Tibial artery (tissue), 4 donors: ENCODE measurements around the gene WTIP.
A peak's percentile ranks its signal among the peaks of the same experiment; 100 is the strongest.
"Not testable (repeated sequence)": the region's sequence is repeated elsewhere in the genome, so short reads cannot be mapped to it uniquely, and the experiment has no call there.

ENCODE experiments used
- DNase-seq, 2 donors: peaks; one replicate each; pipeline ENCODE4 v3.0.0-alpha.2; 2019
- H3K27ac ChIP-seq, 2 donors: fragments of 200-600 bp; sonication (generic) in 1 of 2; 1 replicate in 1 of 2; 2 replicates in 1 of 2; pipeline ENCODE4 v1.5.1; 2018 to 2019; ENCODE audit warnings: mild to moderate bottlenecking in 1 of 2
- H3K27me3 ChIP-seq, 2 donors: fragments of 200-600 bp; sonication (generic) in 1 of 2; one replicate each; pipeline versions ENCODE4 v1.5.1 to v1.6.0; 2016 to 2019
- H3K36me3 ChIP-seq, 3 donors: fragments of 200-600 bp; sonication (generic) in 2 of 3; one replicate each; pipeline ENCODE4 v1.5.1; 2016 to 2019; ENCODE audit warnings: mild to moderate bottlenecking in 2 of 3
- H3K4me1 ChIP-seq, 4 donors: fragments of 200-600 bp; sonication (generic) in 2 of 4; 1 replicate in 3 of 4; 2 replicates in 1 of 4; pipeline ENCODE4 v1.5.1; 2016 to 2019
- H3K4me3 ChIP-seq, 2 donors: fragments of 200-600 bp; sonication (generic) in 1 of 2; 1 replicate in 1 of 2; 2 replicates in 1 of 2; pipeline ENCODE4 v1.5.1; 2018 to 2019; ENCODE audit warnings: mild to moderate bottlenecking in 2 of 2
- H3K9me3 ChIP-seq, 3 donors: fragments of 200-600 bp; sonication (generic) in 1 of 3; one replicate each; pipeline ENCODE4 v1.5.1; 2016 to 2019
- intact Hi-C: fragments of 100-400 bp; cut with DNase I; formaldehyde crosslinking; loops from one replicate; pipeline ENCODE4 v1.15.0; 2023; ENCODE audit warnings: low total_unique reads
- TF ChIP-seq, protein P1 (sequence below), 2 experiments: fragments of 200-600 bp in 1 of 2; fragments of 450-650 bp in 1 of 2; IDR thresholded peaks; one replicate each; pipeline ENCODE4 v1.5.1; 2017 to 2019; ENCODE audit warnings: antibody characterized with exemption in 2 of 2, mild to moderate bottlenecking in 1 of 2, moderate library complexity in 1 of 2

WTIP gene

DNA sequence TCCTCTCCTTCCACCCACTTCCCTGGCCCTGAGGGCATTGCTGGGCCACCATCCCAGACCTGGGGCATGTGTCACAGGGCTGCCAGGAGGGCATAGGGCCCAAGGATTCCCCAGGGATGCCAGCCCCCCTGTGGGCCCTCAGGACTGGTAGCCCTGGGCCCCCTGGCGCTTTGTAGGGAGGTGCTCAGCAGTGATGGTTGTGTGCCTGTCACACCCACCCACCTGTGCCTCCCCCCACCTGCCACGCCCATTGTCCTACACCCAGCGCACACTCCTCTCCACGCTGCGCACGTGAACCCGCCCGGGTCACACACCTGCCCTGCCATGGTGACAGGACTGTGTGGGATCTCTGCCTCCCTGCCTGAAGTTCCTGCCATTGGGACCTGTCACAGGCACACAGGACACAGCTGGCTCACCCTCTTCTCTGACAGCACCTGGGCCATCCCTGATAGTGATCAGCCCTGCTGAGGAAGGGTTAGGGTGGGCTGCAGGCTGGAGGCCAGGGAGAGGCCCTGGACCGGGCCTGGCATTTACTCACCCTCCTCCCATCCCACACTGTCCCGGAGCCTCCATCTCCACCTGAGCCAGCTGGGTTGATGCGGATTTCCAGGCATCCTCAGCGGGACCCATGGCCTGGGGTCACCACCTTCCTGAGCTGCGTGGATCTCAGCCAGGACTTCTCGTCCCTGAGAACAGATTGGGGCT is 23.9 kb downstream of the WTIP start:
- TF ChIP-seq, protein P1, sequence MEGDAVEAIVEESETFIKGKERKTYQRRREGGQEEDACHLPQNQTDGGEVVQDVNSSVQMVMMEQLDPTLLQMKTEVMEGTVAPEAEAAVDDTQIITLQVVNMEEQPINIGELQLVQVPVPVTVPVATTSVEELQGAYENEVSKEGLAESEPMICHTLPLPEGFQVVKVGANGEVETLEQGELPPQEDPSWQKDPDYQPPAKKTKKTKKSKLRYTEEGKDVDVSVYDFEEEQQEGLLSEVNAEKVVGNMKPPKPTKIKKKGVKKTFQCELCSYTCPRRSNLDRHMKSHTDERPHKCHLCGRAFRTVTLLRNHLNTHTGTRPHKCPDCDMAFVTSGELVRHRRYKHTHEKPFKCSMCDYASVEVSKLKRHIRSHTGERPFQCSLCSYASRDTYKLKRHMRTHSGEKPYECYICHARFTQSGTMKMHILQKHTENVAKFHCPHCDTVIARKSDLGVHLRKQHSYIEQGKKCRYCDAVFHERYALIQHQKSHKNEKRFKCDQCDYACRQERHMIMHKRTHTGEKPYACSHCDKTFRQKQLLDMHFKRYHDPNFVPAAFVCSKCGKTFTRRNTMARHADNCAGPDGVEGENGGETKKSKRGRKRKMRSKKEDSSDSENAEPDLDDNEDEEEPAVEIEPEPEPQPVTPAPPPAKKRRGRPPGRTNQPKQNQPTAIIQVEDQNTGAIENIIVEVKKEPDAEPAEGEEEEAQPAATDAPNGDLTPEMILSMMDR (IDR thresholded peaks at IDR 0.05) = no peak

DNA sequence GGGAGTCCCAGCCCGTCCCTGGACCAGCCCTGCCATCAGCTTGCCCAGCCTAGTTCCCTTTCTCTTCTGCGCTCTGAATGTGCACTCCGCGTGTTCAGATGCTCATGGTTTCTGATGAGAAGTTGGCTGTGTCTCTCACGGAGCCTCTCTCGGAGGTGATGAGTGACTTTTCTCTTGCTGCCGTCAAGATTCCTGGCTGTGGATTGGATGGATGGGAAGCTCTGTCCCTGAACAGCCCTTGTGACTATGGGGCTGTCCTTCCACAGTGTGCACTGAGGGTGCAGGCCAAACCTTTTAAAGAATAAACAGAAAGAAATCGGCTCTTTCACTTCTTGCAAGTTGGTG is 24.4 kb downstream of the WTIP start:
- Histone ChIP-seq H3K4me3 (no peak overlapping the region), H3K36me3 (no peaks in the 10 kb centered on the region), H3K4me1 (peaks cover 0 to 31% (median 10%) of the 10 kb centered on the region in 4 donors), H3K9me3 (no peaks in the 10 kb centered on the region), H3K27ac (no peak overlapping the region), H3K27me3 (no peaks in the 10 kb centered on the region)
- DNase-seq = no peak
- intact Hi-C loops = no loop called here
- TF ChIP-seq, protein P1 (IDR thresholded peaks at IDR 0.05) = no peak

More for the DNA sequence above, 23.9 kb downstream of the WTIP start:
- H3K4me3 ChIP-seq = no peak overlapping the region
- H3K27ac ChIP-seq = peak overlapping the region in 1 of 2 donors; percentile 52
- H3K4me1 ChIP-seq = peaks cover 0 to 37% (median 13%) of the 10 kb centered on the region in 4 donors
- H3K9me3 ChIP-seq = no peaks in the 10 kb centered on the region
- peaks cover 0 to 3% (median 0%) of the 10 kb centered on the region in 3 donors for H3K36me3 ChIP-seq
- intact Hi-C loops = no loop called here
- no peaks in the 10 kb centered on the region for H3K27me3 ChIP-seq
- DNase-seq = peak in 1 of 2 donors; percentile 64

DNA sequence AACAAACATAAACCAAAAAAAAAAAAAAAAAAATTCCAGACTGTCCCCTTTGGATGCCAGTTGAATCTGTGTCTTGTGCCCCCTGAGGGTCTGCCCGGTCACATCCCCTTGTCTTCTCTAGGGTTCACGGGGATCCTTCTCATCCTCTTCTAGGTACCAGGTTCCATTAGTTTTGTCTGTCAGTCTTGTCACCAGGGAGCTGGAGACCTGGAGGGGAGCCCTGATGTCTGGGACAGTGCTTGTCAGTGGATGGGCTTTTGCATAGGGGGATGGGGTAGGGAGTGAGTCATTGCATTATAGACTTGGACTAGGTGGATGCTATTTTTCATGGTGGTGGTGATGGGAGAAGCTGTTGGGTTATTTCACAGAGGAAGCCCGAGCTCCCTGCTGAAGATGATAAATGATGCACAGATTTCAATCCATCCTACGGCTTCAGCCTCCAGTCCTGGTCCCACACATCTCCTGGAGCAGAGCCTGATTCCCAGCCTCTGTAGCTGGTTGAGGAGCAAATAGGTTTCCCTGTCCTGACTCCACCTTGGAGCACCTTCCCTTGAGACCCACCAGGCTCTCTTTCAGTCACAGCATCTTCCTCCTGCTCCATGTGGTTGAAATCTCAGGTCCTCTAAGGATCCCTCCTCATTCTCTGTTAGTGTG is 26.0 kb downstream of the WTIP start:
- Histone ChIP-seq H3K4me3 (no peak overlapping the region), H3K27me3 (no peaks in the 10 kb centered on the region), H3K4me1 (peaks cover 0 to 24% (median 5%) of the 10 kb centered on the region in 4 donors), H3K9me3 (no peaks in the 10 kb centered on the region), H3K27ac (no peak overlapping the region), H3K36me3 (no peaks in the 10 kb centered on the region)
- intact Hi-C loops = no loop called here
- no peak for DNase-seq
- TF ChIP-seq, protein P1 (IDR thresholded peaks at IDR 0.05) = no peak

DNA sequence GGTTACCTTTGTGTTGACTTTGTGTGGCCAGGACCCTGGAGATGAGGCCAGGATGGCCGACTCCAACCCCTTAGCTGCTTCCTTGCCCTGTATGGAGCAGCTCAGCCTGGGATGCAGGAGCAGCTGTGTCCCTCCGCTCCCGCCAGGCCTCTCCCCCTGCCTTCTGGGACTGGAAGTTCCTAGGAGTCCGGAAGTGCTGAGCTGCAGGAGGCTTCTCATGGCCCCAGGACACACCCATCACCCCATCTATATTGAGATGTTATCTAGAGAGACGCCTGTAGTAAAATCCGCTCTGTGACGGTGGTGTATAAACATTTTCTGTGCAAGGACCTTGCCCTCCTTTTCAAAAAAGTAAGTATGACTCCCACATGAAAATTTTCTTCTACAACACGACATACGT is 27.0 kb downstream of the WTIP start:
- intact Hi-C loops = no loop called here
- Histone ChIP-seq H3K4me1 (peaks cover 0 to 14% (median 4%) of the 10 kb centered on the region in 4 donors), H3K27ac (no peak overlapping the region), H3K36me3 (no peaks in the 10 kb centered on the region), H3K27me3 (no peaks in the 10 kb centered on the region), H3K9me3 (no peaks in the 10 kb centered on the region), H3K4me3 (no peak overlapping the region)
- no peak for DNase-seq
- TF ChIP-seq, protein P1 (IDR thresholded peaks at IDR 0.05) = no peak

DNA sequence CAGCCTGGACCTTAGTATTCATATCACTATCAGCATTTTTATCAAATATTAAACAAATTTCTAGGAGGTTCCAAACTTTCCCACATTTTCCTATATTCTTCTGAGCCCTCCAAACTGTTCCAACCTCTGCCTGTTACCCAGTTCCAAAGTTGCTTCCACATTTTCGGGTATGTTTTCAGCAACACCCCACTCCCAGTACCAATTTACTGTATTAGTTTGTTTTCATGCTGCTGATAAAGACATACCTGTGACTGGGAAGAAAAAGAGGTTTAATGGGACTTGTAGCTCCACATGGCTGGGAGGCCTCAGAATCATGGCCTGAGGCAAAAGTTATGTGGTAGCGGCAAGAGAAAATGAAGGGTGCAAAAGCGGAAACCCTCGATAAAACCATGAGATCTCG is 29.3 kb downstream of the WTIP start:
- H3K4me3 ChIP-seq, H3K36me3 ChIP-seq, H3K27ac ChIP-seq, H3K9me3 ChIP-seq, DNase-seq, H3K27me3 ChIP-seq, intact Hi-C loops, H3K4me1 ChIP-seq: not testable (repeated sequence)

DNA sequence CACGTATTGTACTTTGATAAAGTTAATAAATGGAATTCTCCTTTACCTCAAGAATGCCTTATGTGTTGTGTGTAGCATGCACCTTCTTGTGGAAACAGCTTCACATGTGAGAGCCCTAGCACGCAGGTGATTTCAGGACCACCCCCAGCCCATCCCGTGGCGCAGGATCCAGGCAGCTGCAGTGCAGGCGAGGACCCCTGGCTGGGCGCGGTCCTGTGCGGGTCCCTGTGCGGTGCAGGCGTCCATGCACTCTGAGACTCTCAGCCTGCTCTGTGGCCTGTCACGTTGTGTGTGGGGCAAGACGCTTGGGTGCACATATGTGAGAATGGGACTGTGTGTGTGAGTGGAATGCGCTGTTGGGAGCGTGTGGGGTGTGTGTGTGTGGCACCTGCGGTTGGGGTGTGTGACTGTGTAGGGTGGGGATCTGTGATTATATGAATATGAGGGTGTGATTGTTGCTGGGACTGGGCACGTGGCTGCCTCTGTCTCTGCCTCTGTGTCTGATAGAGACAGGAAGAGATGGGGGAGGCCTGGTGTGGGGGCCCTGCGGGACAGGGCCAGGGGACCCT is 30.8 kb downstream of the WTIP start:
- intact Hi-C loops = no loop called here
- H3K36me3 ChIP-seq = no peaks in the 10 kb centered on the region
- H3K9me3 ChIP-seq = no peaks in the 10 kb centered on the region
- H3K4me1 ChIP-seq = no peaks in the 10 kb centered on the region
- TF ChIP-seq, protein P1 (IDR thresholded peaks at IDR 0.05) = no peak
- no peaks in the 10 kb centered on the region for H3K27me3 ChIP-seq
- no peak overlapping the region for H3K27ac ChIP-seq
- H3K4me3 ChIP-seq = no peak overlapping the region
- DNase-seq = no peak
